ENCODE measurements around the gene BMERB1.
"Not testable (repeated sequence)": the region's sequence is repeated elsewhere in the genome, so short reads cannot be mapped to it uniquely, and the experiment has no call there.

BMERB1 gene

GRCh38 chr16:15426796-15427195 lies 7.6 kb upstream of the BMERB1 start:
- no peak for DNase-seq

GRCh38 chr16:15427648-15428239 lies 6.6 kb upstream of the BMERB1 start:
- DNase-seq = peak in 12 of 14 donors; percentile 7 to 72 (median 36)

- DNase-seq = not testable (repeated sequence)
Observed at GRCh38 chr16:15430884-15431283, 3.5 kb upstream of the BMERB1 start.

GRCh38 chr16:15434079-15434424 lies 336 bp upstream of the BMERB1 start:
- DNase-seq = peak in 1 of 14 donors; percentile 15

DNA sequence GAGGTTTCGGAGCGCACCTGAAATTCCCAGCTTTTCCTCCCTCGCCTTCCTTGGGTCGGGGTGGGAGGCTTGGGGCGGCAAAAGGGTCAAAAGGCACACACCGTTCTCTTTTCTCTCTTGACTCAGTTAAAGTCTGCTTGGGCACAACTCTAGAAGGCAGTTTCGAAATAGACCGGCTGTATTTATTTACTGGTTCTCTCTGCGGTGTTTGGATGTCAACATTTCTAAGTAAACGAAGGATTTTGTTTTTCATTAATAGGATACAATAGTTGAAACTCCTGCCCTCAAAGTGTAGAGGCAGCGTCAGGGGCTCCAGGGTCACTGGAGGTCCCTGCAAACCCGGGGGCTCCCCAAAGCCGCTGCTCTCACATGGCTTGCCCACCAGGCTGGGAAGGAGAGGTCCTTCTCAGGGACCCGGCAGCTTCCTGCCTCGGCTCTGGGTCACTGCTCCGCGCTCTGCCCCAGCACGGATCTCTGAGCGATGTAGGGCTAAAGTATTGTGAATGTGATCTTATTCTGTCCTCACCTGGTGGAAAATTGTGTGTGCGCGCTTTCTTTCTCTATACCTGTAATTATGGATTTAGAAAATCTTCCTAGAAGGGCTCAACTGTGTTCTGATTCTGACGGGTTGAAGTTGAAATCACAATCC lies 952 bp downstream of the BMERB1 start:
- DNase-seq = peak in 2 of 14 donors; percentile 11

DNA sequence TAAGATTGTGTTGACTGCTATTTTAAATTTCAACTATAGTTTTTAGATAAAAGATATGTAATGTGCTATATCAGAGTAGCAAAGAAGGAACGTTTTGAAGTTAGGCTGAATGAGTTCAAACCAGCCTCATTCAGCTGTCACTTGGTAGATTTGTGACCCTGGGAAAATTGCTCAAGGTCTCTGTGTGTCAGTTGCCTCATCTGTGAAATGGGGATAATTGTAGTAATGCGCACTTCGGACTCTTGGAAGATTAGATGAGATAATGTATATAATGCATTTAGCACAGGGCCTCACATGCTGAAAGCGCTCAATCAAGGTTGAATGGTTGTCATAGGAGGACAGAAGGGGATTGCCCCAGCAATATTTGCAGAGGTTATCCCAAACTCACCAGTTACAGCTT lies 4.7 kb downstream of the BMERB1 start:
- no peak for DNase-seq

GRCh38 chr16:15439521-15439920 lies 5.1 kb downstream of the BMERB1 start:
- no peak for DNase-seq

DNA sequence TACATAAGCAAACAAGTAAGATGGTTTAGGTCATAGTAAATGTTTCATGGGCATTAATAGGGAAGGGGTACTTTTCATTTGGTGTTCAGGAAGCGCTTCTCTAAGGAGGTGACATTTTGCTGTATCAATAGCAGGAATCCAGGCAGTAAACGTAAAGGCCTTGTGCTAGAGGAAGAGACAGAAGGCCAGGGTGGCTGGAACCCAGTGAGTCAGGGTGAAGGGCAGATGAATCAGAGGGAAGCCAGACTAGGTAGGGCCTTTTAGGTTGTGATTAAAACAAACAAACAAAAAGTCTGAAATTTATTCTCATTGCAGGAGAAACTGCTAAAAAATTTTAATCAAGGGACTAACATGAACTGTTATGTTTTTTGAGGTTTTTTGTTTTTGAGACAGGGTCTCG lies 6.5 kb downstream of the BMERB1 start:
- DNase-seq = no peak

- not testable (repeated sequence) for DNase-seq
Observed at GRCh38 chr16:15442140-15442539, 7.8 kb downstream of the BMERB1 start.

DNA sequence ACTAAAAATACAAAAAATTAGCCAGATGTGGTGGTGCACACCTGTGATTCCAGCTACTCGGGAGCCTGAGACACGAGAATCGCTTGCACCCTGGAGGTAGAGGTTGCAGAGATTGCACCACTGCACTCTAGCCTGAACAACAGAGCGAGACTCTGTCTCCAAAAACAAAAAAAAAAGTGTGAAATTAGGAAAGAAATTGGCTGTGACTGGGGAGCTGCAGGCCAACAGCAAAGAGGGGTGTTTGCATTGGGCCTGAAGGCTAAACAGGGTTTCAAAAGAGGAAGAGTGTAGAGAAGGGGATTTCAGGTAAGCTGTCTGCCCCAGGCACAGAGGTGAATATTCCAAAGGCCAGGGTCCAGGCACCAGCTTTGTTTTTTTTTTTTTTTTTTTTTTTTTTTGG lies 9.4 kb downstream of the BMERB1 start:
- DNase-seq = no peak

GRCh38 chr16:15444264-15444663 lies 9.9 kb downstream of the BMERB1 start:
- no peak for DNase-seq

GRCh38 chr16:15445450-15445849 lies 11.1 kb downstream of the BMERB1 start:
- DNase-seq = no peak

DNA sequence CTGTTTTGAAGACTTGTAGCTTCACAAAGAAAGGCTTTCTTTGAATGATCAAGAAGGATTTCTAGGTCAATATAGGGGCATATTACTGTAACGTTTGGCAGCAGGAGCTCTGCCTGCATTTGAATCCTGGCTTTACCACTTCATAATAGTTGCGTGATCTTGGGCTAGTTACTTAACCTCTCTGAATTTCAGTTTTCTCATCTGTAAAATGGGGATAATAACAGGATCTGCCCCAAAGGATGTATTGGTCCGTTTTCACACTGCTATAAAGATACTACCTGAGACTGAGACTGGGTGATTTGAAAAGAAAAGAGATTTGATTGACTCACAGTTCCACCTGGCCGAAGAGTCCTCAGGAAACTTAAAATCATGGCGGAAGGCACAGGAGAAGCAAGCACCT lies 12.5 kb downstream of the BMERB1 start:
- no peak for DNase-seq

- no peak for DNase-seq
Observed at GRCh38 chr16:15450624-15451023, 16.2 kb downstream of the BMERB1 start.

DNA sequence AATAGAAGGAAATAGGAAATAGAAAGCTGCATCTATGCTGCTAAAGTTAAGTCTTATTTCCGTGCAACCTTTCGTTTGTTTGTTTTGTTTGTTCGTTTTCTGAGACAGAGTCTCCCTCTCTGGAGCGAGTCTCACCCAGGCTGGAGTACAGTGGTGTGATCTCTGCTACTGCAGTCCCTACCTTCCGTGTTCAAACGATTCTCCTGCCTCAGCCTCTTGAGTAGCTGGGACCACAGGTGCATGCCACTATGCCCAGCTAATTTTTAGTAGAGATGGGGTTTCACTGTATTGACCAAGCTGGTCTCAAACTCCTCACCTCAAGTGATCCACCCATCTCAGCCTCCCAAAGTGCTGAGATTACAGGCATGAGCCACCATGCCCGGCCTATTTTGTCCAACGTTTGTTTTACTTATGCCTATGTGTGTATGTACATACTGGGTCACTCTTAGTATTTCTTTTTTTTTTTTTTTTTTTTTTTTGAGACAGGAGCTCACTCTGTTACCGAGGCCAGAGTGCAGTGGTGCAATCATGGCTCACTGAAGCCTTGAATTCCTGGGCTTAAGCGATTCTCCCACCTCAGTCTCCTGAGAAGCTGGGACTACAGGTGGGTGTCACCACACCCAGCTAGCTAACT lies 16.8 kb downstream of the BMERB1 start:
- no peak for DNase-seq

GRCh38 chr16:15452246-15452855 lies 18.0 kb downstream of the BMERB1 start:
- no peak for DNase-seq

DNA sequence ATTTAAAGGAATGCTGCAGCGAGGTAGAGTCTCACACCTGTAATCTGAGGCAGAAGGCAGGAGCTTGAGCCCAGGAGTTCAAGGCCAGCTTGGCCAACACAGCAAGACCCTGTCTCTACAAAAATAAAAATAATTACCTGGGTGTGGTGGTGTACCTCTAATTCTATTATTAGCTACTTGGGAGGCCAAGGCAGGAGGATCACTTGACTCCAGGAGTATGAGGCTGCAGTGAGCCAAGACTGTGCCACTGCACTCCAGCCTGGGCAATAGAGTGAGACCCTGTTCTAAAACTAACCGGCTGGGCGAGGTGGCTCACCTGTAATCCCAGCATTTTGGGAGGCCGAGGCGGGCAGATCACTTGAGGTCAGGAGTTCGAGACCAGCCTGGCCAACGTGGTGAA lies 18.9 kb downstream of the BMERB1 start:
- not testable (repeated sequence) for DNase-seq

DNA sequence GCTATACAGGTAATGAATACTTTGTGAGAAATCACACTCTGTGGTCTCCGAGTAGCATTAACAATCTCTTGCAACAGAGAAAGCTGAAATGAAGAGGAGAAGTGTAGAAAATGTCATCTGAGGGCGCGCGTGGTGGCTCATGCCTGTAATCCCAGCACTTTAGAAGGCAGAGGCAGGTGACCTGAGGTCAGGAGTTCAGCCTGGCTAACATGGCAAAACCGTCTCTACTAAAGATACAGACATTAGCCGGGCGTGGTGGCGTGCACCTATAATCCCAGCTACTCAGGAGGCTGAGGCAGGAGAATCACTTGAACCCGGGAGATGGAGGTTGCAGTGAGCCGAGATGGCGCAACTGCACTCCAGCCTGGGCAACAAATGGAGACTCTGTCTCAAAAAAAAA lies 20.5 kb downstream of the BMERB1 start:
- DNase-seq = not testable (repeated sequence)

GRCh38 chr16:15457400-15457799 lies 23.0 kb downstream of the BMERB1 start:
- no peak for DNase-seq

DNA sequence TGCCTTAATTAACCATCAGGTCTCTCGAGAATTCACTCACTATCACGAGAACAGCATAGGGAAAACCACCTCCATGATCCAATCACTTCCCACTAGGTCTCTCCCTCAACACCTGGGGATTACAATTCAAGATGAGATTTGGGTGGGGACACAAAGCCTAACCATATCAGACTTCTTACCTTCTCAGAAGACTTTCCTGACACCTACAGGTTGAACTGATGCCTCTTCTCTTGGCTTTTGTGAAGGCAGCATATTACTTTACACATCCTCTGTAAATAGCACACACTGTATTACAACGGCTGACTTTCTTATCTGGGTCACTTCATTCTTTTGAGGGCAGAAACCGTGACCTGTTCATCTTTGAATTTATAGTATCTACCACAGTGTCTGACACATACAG lies 23.6 kb downstream of the BMERB1 start:
- DNase-seq = no peak

- no peak for DNase-seq
Observed at GRCh38 chr16:15459791-15460190, 25.4 kb downstream of the BMERB1 start.

- no peak for DNase-seq
Observed at GRCh38 chr16:15460601-15461000, 26.2 kb downstream of the BMERB1 start.

- no peak for DNase-seq
Observed at GRCh38 chr16:15461376-15461775, 27.0 kb downstream of the BMERB1 start.
